CD14-positive monocyte (primary cell): Measurements from ENCODE around the gene GPHA2. TPM values are rescaled to one million over a fixed set of nuclear protein-coding genes. Genes with fewer than 3 reads are reported as not detected.

Experiments
- DNase-seq, 3 donors: peaks; one replicate each; pipeline ENCODE4 v3.0.0-alpha.2; 2011 to 2022
- H2AFZ ChIP-seq: 2 replicates; pipeline ENCODE4 v1.6.0; 2012; ENCODE audit warnings: mild to moderate bottlenecking, low read depth, low read length, inconsistent platforms; ENCODE audit not compliant: insufficient read depth, poor library complexity, severe bottlenecking
- H3K27ac ChIP-seq, 2 donors: 1 replicate in 1 of 2; 2 replicates in 1 of 2; pipeline ENCODE4 v1.5.1; 2012 to 2013; ENCODE audit warnings: low read length in 2 of 2, control low read depth in 1 of 2, inconsistent platforms in 1 of 2, low read depth in 1 of 2, mild to moderate bottlenecking in 1 of 2
- H3K27me3 ChIP-seq, 2 donors: one replicate each; pipeline versions ENCODE4 v1.6.0 to v1.6.1; 2011 to 2013; ENCODE audit warnings: low read length in 2 of 2; ENCODE audit not compliant: control insufficient read depth in 2 of 2, insufficient read depth in 2 of 2
- H3K36me3 ChIP-seq, 2 donors: replicated peaks in 1 of 2; 1 replicate in 1 of 2; 2 replicates in 1 of 2; pipeline versions ENCODE4 v1.5.1 to v1.6.1; 2012 to 2013; ENCODE audit warnings: low read length in 2 of 2, control low read depth in 1 of 2, inconsistent platforms in 1 of 2, mild to moderate bottlenecking in 1 of 2; ENCODE audit not compliant: insufficient read depth in 2 of 2, control insufficient read depth in 1 of 2
- H3K4me1 ChIP-seq, 2 donors: 1 replicate in 1 of 2; 2 replicates in 1 of 2; pipeline versions ENCODE4 v1.5.1 to v1.6.1; 2012 to 2013; ENCODE audit warnings: low read length in 2 of 2, control low read depth in 1 of 2, inconsistent platforms in 1 of 2, mild to moderate bottlenecking in 1 of 2, moderate library complexity in 1 of 2; ENCODE audit not compliant: insufficient read depth in 2 of 2, control insufficient read depth in 1 of 2
- H3K4me2 ChIP-seq: replicated peaks from 2 replicates; pipeline ENCODE3; 2012; ENCODE audit warnings: low read length, moderate library complexity, mild to moderate bottlenecking; ENCODE audit not compliant: poor library complexity, severe bottlenecking; ENCODE audit errors: extremely low read depth
- H3K4me3 ChIP-seq, 3 experiments: fragments of 200-600 bp in 1 of 3; sonication (generic) in 1 of 3; replicated peaks in 1 of 3; 1 replicate in 2 of 3; 2 replicates in 1 of 3; pipeline ENCODE4 v1.5.1; 2011 to 2013; ENCODE audit warnings: low read length in 3 of 3, mild to moderate bottlenecking in 3 of 3, control low read depth in 2 of 3, low read depth in 2 of 3, inconsistent platforms in 1 of 3, moderate library complexity in 1 of 3
- H3K79me2 ChIP-seq: 2 replicates; pipeline ENCODE4 v1.6.0; 2012; ENCODE audit warnings: mild to moderate bottlenecking, control low read depth, inconsistent platforms, low read length, moderate library complexity; ENCODE audit not compliant: insufficient read depth
- H3K9ac ChIP-seq: 2 replicates; pipeline ENCODE4 v1.6.0; 2017; ENCODE audit warnings: low read length, mild to moderate bottlenecking; ENCODE audit not compliant: insufficient read depth, poor library complexity, severe bottlenecking
- H3K9me3 ChIP-seq, 2 donors: replicated peaks in 1 of 2; 1 replicate in 1 of 2; 2 replicates in 1 of 2; pipeline versions ENCODE4 v1.5.1 to v1.6.1; 2012 to 2013; ENCODE audit warnings: low read length in 2 of 2, control low read depth in 1 of 2; ENCODE audit not compliant: control insufficient read depth in 1 of 2, insufficient read depth in 1 of 2
- H4K20me1 ChIP-seq: 2 replicates; pipeline ENCODE4 v1.6.0; 2012; ENCODE audit warnings: mild to moderate bottlenecking, low read length, control low read depth, moderate library complexity; ENCODE audit not compliant: insufficient read depth
- H3K27ac Mint-ChIP-seq, 7 donors: one replicate each; pipeline ENCODE4 v1.8.0; 2020; ENCODE audit warnings: mild to moderate bottlenecking in 7 of 7, mixed read lengths in 7 of 7, moderate library complexity in 6 of 7, inconsistent platforms in 2 of 7
- H3K27me3 Mint-ChIP-seq, 3 donors: one replicate each; pipeline ENCODE4 v1.8.0; 2021 to 2022; ENCODE audit warnings: low read depth in 3 of 3, mild to moderate bottlenecking in 3 of 3, mixed read lengths in 3 of 3, moderate library complexity in 3 of 3, inconsistent platforms in 1 of 3
- H3K36me3 Mint-ChIP-seq, 2 donors: one replicate each; pipeline ENCODE4 v1.8.0; 2020; ENCODE audit warnings: mixed read lengths in 2 of 2, inconsistent platforms in 1 of 2, mild to moderate bottlenecking in 1 of 2
- H3K4me1 Mint-ChIP-seq: one replicate; pipeline ENCODE4 v1.8.0; 2020; ENCODE audit warnings: mild to moderate bottlenecking, mixed read lengths
- H3K4me3 Mint-ChIP-seq, 2 donors: one replicate each; pipeline ENCODE4 v1.8.0; 2020; ENCODE audit warnings: mild to moderate bottlenecking in 2 of 2, mixed read lengths in 2 of 2, moderate library complexity in 1 of 2
- H3K9me3 Mint-ChIP-seq, 7 donors: one replicate each; pipeline ENCODE4 v1.8.0; 2020 to 2022; ENCODE audit warnings: mixed read lengths in 7 of 7, mild to moderate bottlenecking in 6 of 7, moderate library complexity in 6 of 7, inconsistent platforms in 2 of 7
- CTCF ChIP-seq: fragments of 200-600 bp; IDR thresholded peaks from one replicate; pipeline ENCODE4 v1.8.0; 2022; ENCODE audit warnings: antibody characterized with exemption, mild to moderate bottlenecking
- WGBS: methylation state at CpG from one replicate; pipeline ENCODE4 v1.1.5; 2013; ENCODE audit warnings: missing lambda C conversion rate; ENCODE audit not compliant: insufficient coverage; 5-methylcytosine and 5-hydroxymethylcytosine counted together
- intact Hi-C, 2 donors: fragments of 100-400 bp; cut with micrococcal nuclease; formaldehyde crosslinking; loops; one replicate each; pipeline versions ENCODE4 v1.15.0 to v1.15.1; 2023
- polyA plus RNA-seq, 3 donors: library from polyadenylated mRNA; depleted of rRNA in 1 of 3; unstranded in 2 of 3; stranded (reverse) in 1 of 3; fragments of 300-500 nt in 2 of 3; fragments of >200 nt in 1 of 3; fragmentation: Illumina TruSeq in 2 of 3; gene quantifications; 1 replicate in 2 of 3; 2 replicates in 1 of 3; pipeline ENCODE4 v1.2.3, GENCODE V29; 2012 to 2021

GPHA2 gene
- polyA plus RNA-seq, 3 donors = not detected

DNA sequence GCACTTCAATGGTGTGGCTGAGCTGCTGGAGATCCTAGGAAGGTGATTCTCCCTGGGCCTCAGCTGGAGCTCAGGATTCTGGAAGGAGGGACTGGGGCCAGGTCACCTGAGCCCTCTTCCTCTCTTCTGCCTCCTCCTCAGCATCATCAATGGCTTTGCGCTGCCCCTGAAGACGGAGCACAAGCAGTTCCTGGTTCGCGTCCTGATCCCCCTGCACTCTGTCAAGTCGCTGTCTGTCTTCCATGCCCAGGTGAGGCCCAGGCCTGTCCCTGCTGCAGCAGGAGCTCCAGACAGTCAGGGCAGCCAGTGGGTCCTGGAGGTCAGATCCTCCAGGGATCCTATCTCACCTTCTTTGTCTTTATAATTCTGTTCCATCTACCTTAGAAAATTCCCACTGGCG, 5.4 kb downstream of the GPHA2 start:
- Mint-ChIP-seq H3K9me3 (no peaks in the 10 kb centered on the region), H3K27me3 (peaks cover 0 to 2% (median 1%) of the 10 kb centered on the region in 3 donors), H3K4me1 (peaks cover 9% of the 10 kb centered on the region), H3K36me3 (peaks cover 76 to 78% of the 10 kb centered on the region in 2 donors), H3K4me3 (no peak overlapping the region), H3K27ac (no peak overlapping the region)
- 98% methylated on average over 5 of the region's 6 CpGs for WGBS
- TF ChIP-seq CTCF = no peak
- intact Hi-C loops = no loop called here
- Histone ChIP-seq H3K4me1 (peaks cover 5 to 11% of the 10 kb centered on the region in 2 donors), H3K27ac (no peak overlapping the region), H3K4me2 (no peak overlapping the region), H3K36me3 (peaks cover 43 to 73% of the 10 kb centered on the region in 2 donors), H4K20me1 (no peaks in the 10 kb centered on the region), H3K27me3 (no peaks in the 10 kb centered on the region), H3K9me3 (no peaks in the 10 kb centered on the region), H3K4me3 (no peak overlapping the region), H2AFZ (no peak overlapping the region), H3K9ac (no peak overlapping the region), H3K79me2 (no peaks in the 10 kb centered on the region)
- DNase-seq = no peak

- peak overlapping the region in 1 of 7 donors; percentile 61 for H3K27ac Mint-ChIP-seq
Observed at GRCh38 chr11:64929625-64930024, 6.1 kb downstream of the GPHA2 start.

More at GRCh38 chr11:64929625-64930024, 6.1 kb downstream of the GPHA2 start:
- Mint-ChIP-seq H3K4me3 (no peak overlapping the region), H3K9me3 (no peaks in the 10 kb centered on the region), H3K4me1 (peaks cover 14% of the 10 kb centered on the region), H3K27me3 (peaks cover 0 to 5% (median 1%) of the 10 kb centered on the region in 3 donors), H3K36me3 (peaks cover 70 to 71% of the 10 kb centered on the region in 2 donors)
- H3K4me2 ChIP-seq = no peak overlapping the region
- H3K27ac ChIP-seq = no peak overlapping the region
- no peak overlapping the region for H3K9ac ChIP-seq
- WGBS = 94% methylated on average over 5 of the region's 7 CpGs
- H4K20me1 ChIP-seq = no peaks in the 10 kb centered on the region
- H3K36me3 ChIP-seq = peaks cover 39 to 73% of the 10 kb centered on the region in 2 donors
- H3K79me2 ChIP-seq = no peaks in the 10 kb centered on the region
- TF ChIP-seq CTCF = no peak
- H3K4me3 ChIP-seq = no peak overlapping the region
- H3K27me3 ChIP-seq = no peaks in the 10 kb centered on the region
- intact Hi-C loops = no loop called here
- no peaks in the 10 kb centered on the region for H3K9me3 ChIP-seq
- no peak for DNase-seq
- H2AFZ ChIP-seq = no peak overlapping the region
- peaks cover 10 to 17% of the 10 kb centered on the region in 2 donors for H3K4me1 ChIP-seq
